ENCODE results near the gene RNF145.

The RNF145 gene

DNA sequence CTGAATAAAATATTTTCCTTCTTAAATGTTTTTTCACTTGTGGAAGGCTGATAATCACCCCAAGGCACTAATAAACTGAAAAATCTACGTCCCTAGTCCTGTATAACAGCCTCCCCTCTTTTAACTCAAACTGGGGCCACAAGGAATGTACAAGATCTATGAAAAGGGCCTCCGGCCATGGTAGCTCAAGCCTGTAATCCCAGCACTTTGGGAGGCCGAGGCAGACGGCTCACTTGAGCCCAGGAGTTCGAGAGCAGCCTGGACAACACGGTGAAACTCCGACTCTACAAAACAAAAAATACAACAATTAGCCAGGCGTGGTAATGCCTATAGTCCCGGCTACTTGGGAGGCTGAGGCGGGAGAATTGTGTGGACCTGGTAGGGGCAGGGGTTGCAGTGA is 23.6 kb downstream of the RNF145 start:
- Histone ChIP-seq H3K27ac (ENCODE audit: low read length) (no peak overlapping the region), H3K27me3 (ENCODE audit: insufficient read depth, low read length) (no peaks in the 10 kb centered on the region), H3K4me3 (ENCODE audit: low read length) (no peak overlapping the region), H3K9me3 (ENCODE audit: insufficient read depth, low read depth, low read length) (no peaks in the 10 kb centered on the region), H3K4me1 (ENCODE audit: insufficient read depth, low read length) (peaks cover 2% of the 10 kb centered on the region; the same call in 1 of the 2 replicates), H3K9ac (ENCODE audit: low read depth, low read length) (no peak overlapping the region), H3K36me3 (ENCODE audit: insufficient read depth, low read depth, low read length) (peaks cover 13% of the 10 kb centered on the region; the same call in 1 of the 2 replicates)

DNA sequence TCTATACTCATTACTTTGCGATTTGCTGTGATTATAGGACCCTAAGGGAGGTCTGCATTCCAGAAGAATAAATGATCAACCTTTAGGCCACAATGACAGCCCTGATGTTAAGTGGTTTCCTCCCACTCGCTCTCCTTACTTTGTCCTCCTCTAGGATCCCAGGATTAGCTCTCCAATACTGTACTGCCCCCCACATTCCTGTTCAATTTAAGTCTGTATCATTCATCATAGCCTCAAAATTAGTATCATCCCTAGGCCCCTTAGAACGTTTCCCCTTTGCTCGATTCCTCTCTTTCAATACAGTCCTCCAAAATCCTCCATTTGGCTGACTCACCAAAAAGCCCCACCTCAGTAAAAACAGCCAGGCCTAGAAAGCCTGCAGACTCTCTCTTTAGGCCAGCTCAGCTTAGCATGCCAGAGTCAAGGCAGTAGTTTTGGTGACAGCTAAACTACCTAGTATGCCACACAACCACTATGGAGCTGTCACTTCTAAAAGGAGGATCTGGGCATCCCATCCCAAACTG is 24.4 kb downstream of the RNF145 start:
- Histone ChIP-seq H3K4me1 (ENCODE audit: insufficient read depth, low read length) (peaks cover 2% of the 10 kb centered on the region; the same call in 1 of the 2 replicates), H3K4me3 (ENCODE audit: low read length) (no peak overlapping the region), H3K36me3 (ENCODE audit: insufficient read depth, low read depth, low read length) (peaks cover 9% of the 10 kb centered on the region; the same call in 1 of the 2 replicates), H3K9ac (ENCODE audit: low read depth, low read length) (no peak overlapping the region), H3K27ac (ENCODE audit: low read length) (no peak overlapping the region), H3K27me3 (ENCODE audit: insufficient read depth, low read length) (no peaks in the 10 kb centered on the region), H3K9me3 (ENCODE audit: insufficient read depth, low read depth, low read length) (no peaks in the 10 kb centered on the region)

DNA sequence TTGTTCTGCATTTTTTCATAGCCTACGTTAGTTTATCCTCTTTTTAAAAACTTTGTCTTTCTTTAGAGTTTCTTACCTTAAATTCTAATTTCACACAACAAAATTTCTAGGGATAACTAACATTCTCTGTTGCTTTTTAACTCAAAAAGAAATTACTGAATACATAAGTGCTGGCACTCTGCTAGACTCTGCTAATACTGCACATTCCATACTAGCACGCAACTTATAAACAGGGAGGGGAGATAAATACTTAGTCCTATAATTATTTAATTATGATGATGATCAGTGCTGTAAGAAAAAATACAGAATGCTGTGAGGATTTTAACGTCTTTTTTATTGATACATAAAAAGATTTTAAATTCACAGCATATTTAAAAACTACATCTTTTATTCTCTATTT is 25.1 kb downstream of the RNF145 start:
- no peak overlapping the region for H3K27ac ChIP-seq (ENCODE audit: low read length)
- H3K9ac ChIP-seq (ENCODE audit: low read depth, low read length) = no peak overlapping the region

DNA sequence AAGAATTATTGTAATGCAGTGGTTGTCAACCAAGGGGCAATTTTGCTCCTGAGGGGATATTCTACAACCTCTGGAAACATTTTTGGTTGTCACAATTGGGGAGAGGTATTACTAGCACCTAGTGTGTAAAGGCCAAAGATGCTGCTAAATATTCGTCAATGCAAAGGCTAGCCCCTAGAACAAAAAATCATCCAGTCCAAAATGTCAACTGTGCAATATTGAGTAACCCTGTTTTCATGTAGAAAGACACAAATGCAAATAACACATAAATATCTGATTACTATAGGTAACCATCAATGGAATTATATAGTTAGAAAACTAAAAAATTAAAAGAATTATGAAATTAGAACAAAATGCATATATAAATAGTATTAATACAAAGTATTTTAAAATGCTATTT is 26.1 kb downstream of the RNF145 start:
- Histone ChIP-seq H3K9ac (ENCODE audit: low read depth, low read length) (no peak overlapping the region), H3K4me3 (ENCODE audit: low read length) (no peak overlapping the region), H3K27ac (ENCODE audit: low read length) (no peak overlapping the region), H3K4me1 (ENCODE audit: insufficient read depth, low read length) (peaks cover 2% of the 10 kb centered on the region; the same call in 1 of the 2 replicates), H3K27me3 (ENCODE audit: insufficient read depth, low read length) (no peaks in the 10 kb centered on the region), H3K36me3 (ENCODE audit: insufficient read depth, low read depth, low read length) (no peaks in the 10 kb centered on the region; the same call in 1 of the 2 replicates), H3K9me3 (ENCODE audit: insufficient read depth, low read depth, low read length) (no peaks in the 10 kb centered on the region)

More for the DNA sequence above, 25.1 kb downstream of the RNF145 start:
- H3K4me3 ChIP-seq (ENCODE audit: low read length) = no peak overlapping the region
- no peaks in the 10 kb centered on the region for H3K27me3 ChIP-seq (ENCODE audit: insufficient read depth, low read length)
- peaks cover 2% of the 10 kb centered on the region; the same call in 1 of the 2 replicates for H3K36me3 ChIP-seq (ENCODE audit: insufficient read depth, low read depth, low read length)
- peaks cover 2% of the 10 kb centered on the region; the same call in 1 of the 2 replicates for H3K4me1 ChIP-seq (ENCODE audit: insufficient read depth, low read length)
- H3K9me3 ChIP-seq (ENCODE audit: insufficient read depth, low read depth, low read length) = no peaks in the 10 kb centered on the region

- Histone ChIP-seq H3K27me3 (ENCODE audit: insufficient read depth, low read length) (no peaks in the 10 kb centered on the region), H3K4me3 (ENCODE audit: low read length) (no peak overlapping the region), H3K36me3 (ENCODE audit: insufficient read depth, low read depth, low read length) (no peaks in the 10 kb centered on the region; the same call in 1 of the 2 replicates), H3K9me3 (ENCODE audit: insufficient read depth, low read depth, low read length) (no peaks in the 10 kb centered on the region), H3K9ac (ENCODE audit: low read depth, low read length) (no peak overlapping the region), H3K27ac (ENCODE audit: low read length) (no peak overlapping the region), H3K4me1 (ENCODE audit: insufficient read depth, low read length) (peaks cover 2% of the 10 kb centered on the region; the same call in 1 of the 2 replicates)
Measured at GRCh38 chr5:159182691-159183090, 26.7 kb downstream of the RNF145 start.

DNA sequence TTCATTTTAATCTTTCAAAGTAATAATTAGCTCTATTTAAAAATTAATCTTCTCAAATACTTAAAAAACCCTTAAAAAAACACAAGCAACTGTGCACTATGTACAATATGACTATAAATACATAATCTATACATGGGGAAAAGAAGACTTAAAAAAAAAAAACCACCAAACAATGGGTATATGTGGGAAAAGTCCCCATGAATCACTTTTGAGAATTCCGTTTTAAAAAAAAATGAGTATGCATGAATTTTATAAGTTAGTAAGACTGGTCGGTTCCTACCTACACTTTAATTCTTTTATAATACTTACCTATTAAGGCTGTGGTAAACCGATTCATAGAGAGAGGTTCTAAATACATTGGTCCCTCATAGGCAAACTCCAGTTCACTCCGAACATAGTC is 27.7 kb downstream of the RNF145 start:
- Histone ChIP-seq H3K4me3 (ENCODE audit: low read length) (no peak overlapping the region), H3K27ac (ENCODE audit: low read length) (no peak overlapping the region), H3K4me1 (ENCODE audit: insufficient read depth, low read length) (peaks cover 2% of the 10 kb centered on the region; the same call in 1 of the 2 replicates), H3K9me3 (ENCODE audit: insufficient read depth, low read depth, low read length) (no peaks in the 10 kb centered on the region), H3K27me3 (ENCODE audit: insufficient read depth, low read length) (no peaks in the 10 kb centered on the region), H3K36me3 (ENCODE audit: insufficient read depth, low read depth, low read length) (peaks cover 3% of the 10 kb centered on the region; the same call in 1 of the 2 replicates), H3K9ac (ENCODE audit: low read depth, low read length) (no peak overlapping the region)

DNA sequence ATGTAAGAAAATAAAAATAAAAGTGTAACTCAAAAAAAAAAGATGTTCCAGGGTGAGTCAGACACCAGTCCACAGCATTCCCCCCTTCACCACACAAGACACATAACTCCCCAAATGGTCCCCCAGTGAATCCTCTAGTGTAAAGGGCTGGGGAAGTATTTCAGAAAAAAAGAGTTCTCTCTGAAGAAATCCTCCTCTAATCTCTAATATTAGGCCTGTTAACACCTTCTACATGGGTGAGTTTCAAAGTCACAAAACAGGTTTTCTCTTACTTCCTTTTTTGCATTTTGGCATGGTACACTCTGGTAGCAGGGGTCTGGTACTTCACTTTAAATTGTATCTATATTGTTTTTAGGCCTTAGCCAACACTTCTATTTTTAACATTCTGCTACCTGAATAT is 28.2 kb downstream of the RNF145 start:
- Histone ChIP-seq H3K9me3 (ENCODE audit: insufficient read depth, low read depth, low read length) (no peaks in the 10 kb centered on the region), H3K27ac (ENCODE audit: low read length) (no peak overlapping the region), H3K36me3 (ENCODE audit: insufficient read depth, low read depth, low read length) (peaks cover 8% of the 10 kb centered on the region; the same call in 1 of the 2 replicates), H3K9ac (ENCODE audit: low read depth, low read length) (no peak overlapping the region), H3K27me3 (ENCODE audit: insufficient read depth, low read length) (no peaks in the 10 kb centered on the region), H3K4me3 (ENCODE audit: low read length) (no peak overlapping the region), H3K4me1 (ENCODE audit: insufficient read depth, low read length) (peaks cover 2% of the 10 kb centered on the region; the same call in 1 of the 2 replicates)

DNA sequence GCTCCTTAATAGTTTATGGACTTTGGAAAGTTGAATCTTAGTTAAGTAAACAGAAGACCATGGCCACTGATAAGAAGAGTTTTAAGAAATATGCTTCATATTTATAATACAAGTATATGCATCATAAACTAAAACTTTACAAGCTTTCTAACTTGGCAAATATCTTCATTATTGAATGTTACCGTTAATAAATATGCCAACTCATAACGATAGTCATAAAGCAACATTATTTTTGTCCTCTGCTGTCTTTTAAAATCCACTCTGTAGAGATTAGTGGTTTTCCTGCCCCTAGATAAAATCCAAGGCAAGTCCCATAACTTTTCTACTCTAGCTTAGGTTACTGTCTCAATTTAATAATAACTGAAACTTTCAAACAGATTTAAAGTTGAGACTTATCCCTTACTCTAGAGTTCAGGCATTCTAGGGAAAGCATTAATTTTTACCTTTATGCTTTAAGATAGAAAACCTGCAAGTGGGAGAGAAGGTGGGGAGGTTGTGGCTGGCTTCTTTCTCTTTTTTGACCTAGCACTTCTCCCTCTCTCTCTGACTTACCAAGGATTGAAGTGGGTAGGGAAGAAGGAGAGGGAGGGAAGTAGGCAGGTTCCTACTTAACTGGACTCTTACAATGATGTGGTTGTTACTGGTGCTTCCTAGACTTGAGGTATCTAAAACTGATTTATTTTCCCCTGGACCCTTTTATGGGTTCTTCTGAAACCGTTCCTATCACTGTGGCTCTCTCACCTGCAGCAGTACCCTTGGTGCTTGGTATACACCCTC is 29.6 kb downstream of the RNF145 start:
- Histone ChIP-seq H3K27ac (ENCODE audit: low read length) (no peak overlapping the region), H3K4me1 (ENCODE audit: insufficient read depth, low read length) (no peaks in the 10 kb centered on the region; the same call in 1 of the 2 replicates), H3K27me3 (ENCODE audit: insufficient read depth, low read length) (no peaks in the 10 kb centered on the region), H3K4me3 (ENCODE audit: low read length) (no peak overlapping the region), H3K9me3 (ENCODE audit: insufficient read depth, low read depth, low read length) (no peaks in the 10 kb centered on the region), H3K36me3 (ENCODE audit: insufficient read depth, low read depth, low read length) (peaks cover 11% of the 10 kb centered on the region; the same call in 1 of the 2 replicates), H3K9ac (ENCODE audit: low read depth, low read length) (no peak overlapping the region)

GRCh38 chr5:159178978-159179377 is 30.4 kb downstream of the RNF145 start:
- Histone ChIP-seq H3K4me3 (ENCODE audit: low read length) (no peak overlapping the region), H3K27ac (ENCODE audit: low read length) (no peak overlapping the region), H3K9me3 (ENCODE audit: insufficient read depth, low read depth, low read length) (no peaks in the 10 kb centered on the region), H3K27me3 (ENCODE audit: insufficient read depth, low read length) (no peaks in the 10 kb centered on the region), H3K4me1 (ENCODE audit: insufficient read depth, low read length) (no peaks in the 10 kb centered on the region; the same call in 1 of the 2 replicates), H3K9ac (ENCODE audit: low read depth, low read length) (no peak overlapping the region), H3K36me3 (ENCODE audit: insufficient read depth, low read depth, low read length) (peaks cover 11% of the 10 kb centered on the region; the same call in 1 of the 2 replicates)

- H3K4me3 ChIP-seq (ENCODE audit: low read length) = no peak overlapping the region
- no peak overlapping the region for H3K27ac ChIP-seq (ENCODE audit: low read length)
- peaks cover 14% of the 10 kb centered on the region; the same call in 1 of the 2 replicates for H3K36me3 ChIP-seq (ENCODE audit: insufficient read depth, low read depth, low read length)
- no peaks in the 10 kb centered on the region for H3K27me3 ChIP-seq (ENCODE audit: insufficient read depth, low read length)
- H3K4me1 ChIP-seq (ENCODE audit: insufficient read depth, low read length) = no peaks in the 10 kb centered on the region
- no peaks in the 10 kb centered on the region for H3K9me3 ChIP-seq (ENCODE audit: insufficient read depth, low read depth, low read length)
- H3K9ac ChIP-seq (ENCODE audit: low read depth, low read length) = no peak overlapping the region
Measured at GRCh38 chr5:159175547-159175946, 33.8 kb downstream of the RNF145 start.

DNA sequence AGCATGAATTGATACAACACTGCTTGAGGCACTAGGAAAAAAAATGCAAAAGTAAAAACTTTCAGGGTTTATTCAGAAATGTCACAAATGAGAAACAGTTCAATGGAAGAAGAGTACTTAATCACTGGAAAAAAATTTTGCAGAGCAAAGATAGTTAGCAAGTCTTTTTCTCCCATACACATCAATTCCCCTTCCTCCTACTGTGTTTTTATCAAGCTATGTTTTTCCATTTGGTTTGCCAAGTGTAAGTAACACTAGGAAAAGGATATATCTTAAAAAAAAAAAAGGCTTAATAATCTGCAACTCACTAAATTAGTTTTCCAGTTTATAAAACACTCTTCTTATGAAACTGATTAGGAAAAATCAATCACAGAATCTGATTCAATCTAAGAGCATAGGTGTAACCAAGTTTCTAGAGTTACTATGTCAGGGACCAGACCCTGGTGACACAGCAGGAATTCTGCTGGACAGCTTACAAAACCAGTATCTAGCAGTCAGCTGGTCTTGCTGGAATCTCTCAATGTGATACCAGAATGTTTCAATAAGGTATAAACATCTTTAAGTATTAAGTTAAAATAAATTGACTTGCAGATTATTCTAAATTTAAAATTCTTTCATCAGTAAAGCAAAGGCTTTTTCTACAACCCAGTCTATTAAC is 34.7 kb downstream of the RNF145 start:
- no peaks in the 10 kb centered on the region for H3K4me1 ChIP-seq (ENCODE audit: insufficient read depth, low read length)
- H3K27me3 ChIP-seq (ENCODE audit: insufficient read depth, low read length) = no peaks in the 10 kb centered on the region
- H3K4me3 ChIP-seq (ENCODE audit: low read length) = no peak overlapping the region
- peaks cover 14% of the 10 kb centered on the region; the same call in 1 of the 2 replicates for H3K36me3 ChIP-seq (ENCODE audit: insufficient read depth, low read depth, low read length)
- H3K9ac ChIP-seq (ENCODE audit: low read depth, low read length) = no peak overlapping the region
- no peak overlapping the region for H3K27ac ChIP-seq (ENCODE audit: low read length)
- no peaks in the 10 kb centered on the region for H3K9me3 ChIP-seq (ENCODE audit: insufficient read depth, low read depth, low read length)

All from iPS-20b (cell line).